B cell (primary cell): ENCODE measurements around the gene SMTN. TPM values are rescaled to one million over a fixed set of nuclear protein-coding genes. Genes with fewer than 3 reads are reported as not detected.

Experiments
- ATAC-seq: fragments of 200-7000 bp; cut with Tn5 transposase; one replicate; pipeline ENCODE4 v1.10.0; 2021; ENCODE audit warnings: low read depth, mild to moderate bottlenecking, moderate number of reproducible peaks, moderate library complexity
- CTCF ChIA-PET: fragments of 350-600 bp; sonication (Branson Sonifier 250); formaldehyde crosslinking; loops from one replicate; lab custom pipeline; 2021; ENCODE audit warnings: antibody characterized with exemption, inconsistent platforms; lab: Charles Lee
- POLR2A ChIA-PET: fragments of 350-600 bp; sonication (Branson Sonifier 250); formaldehyde crosslinking; loops from one replicate; lab custom pipeline; 2021; ENCODE audit warnings: antibody characterized with exemption; lab: Charles Lee
- DNase-seq: peaks from one replicate; pipeline ENCODE4 v3.0.0; 2013
- H2AFZ ChIP-seq: 2 replicates; pipeline ENCODE4 v1.6.1; 2012; ENCODE audit warnings: mild to moderate bottlenecking, low read depth, low read length; ENCODE audit not compliant: insufficient read depth, poor library complexity, severe bottlenecking
- H3K27ac ChIP-seq, 2 donors: 1 replicate in 1 of 2; 2 replicates in 1 of 2; pipeline ENCODE4 v1.5.1; 2012 to 2013; ENCODE audit warnings: low read length in 2 of 2, mild to moderate bottlenecking in 2 of 2, moderate library complexity in 1 of 2
- H3K27me3 ChIP-seq, 4 experiments: fragments of 200-600 bp in 1 of 4; sonication (generic) in 1 of 4; replicated peaks in 1 of 4; 1 replicate in 2 of 4; 2 replicates in 2 of 4; pipeline versions ENCODE4 v1.6.1 to v1.7.0; 2013 to 2016; ENCODE audit warnings: low read length in 3 of 4, mild to moderate bottlenecking in 2 of 4, mixed read lengths in 1 of 4, moderate library complexity in 1 of 4; ENCODE audit not compliant: insufficient read depth in 4 of 4, control insufficient read depth in 3 of 4; ENCODE audit errors: control extremely low read depth in 1 of 4
- H3K36me3 ChIP-seq, 2 experiments: replicated peaks in 1 of 2; 1 replicate in 1 of 2; 2 replicates in 1 of 2; pipeline versions ENCODE4 v1.6.1 to v1.7.1; 2013; ENCODE audit warnings: low read length in 1 of 2; ENCODE audit not compliant: insufficient read depth in 2 of 2, control insufficient read depth in 1 of 2; ENCODE audit errors: control extremely low read depth in 1 of 2, extremely low read depth in 1 of 2
- H3K4me1 ChIP-seq, 2 donors: fragments of 200-600 bp in 1 of 2; sonication (generic) in 1 of 2; 1 replicate in 1 of 2; 2 replicates in 1 of 2; pipeline versions ENCODE4 v1.5.1 to v1.6.1; 2013 to 2017; ENCODE audit warnings: low read length in 2 of 2; ENCODE audit not compliant: control insufficient read depth in 2 of 2, insufficient read depth in 2 of 2
- H3K4me2 ChIP-seq: replicated peaks from 2 replicates; pipeline ENCODE3; 2012; ENCODE audit warnings: mild to moderate bottlenecking, low read depth, low read length; ENCODE audit not compliant: poor library complexity, severe bottlenecking
- H3K4me3 ChIP-seq, 5 experiments: fragments of 200-600 bp in 1 of 5; sonication (generic) in 1 of 5; 1 replicate in 3 of 5; 2 replicates in 2 of 5; pipeline versions ENCODE4 v1.5.1 to v1.7.0; 2011 to 2016; ENCODE audit warnings: low read length in 4 of 5, mild to moderate bottlenecking in 4 of 5, low read depth in 2 of 5, control low read depth in 1 of 5, moderate library complexity in 1 of 5; ENCODE audit not compliant: insufficient read depth in 1 of 5; ENCODE audit errors: control extremely low read depth in 1 of 5, extremely low read depth in 1 of 5
- H3K79me2 ChIP-seq: fragments of 200-600 bp; sonication (generic); one replicate; pipeline ENCODE4 v1.6.0; 2016; ENCODE audit warnings: low read length; ENCODE audit not compliant: control insufficient read depth, insufficient read depth
- H3K9ac ChIP-seq: fragments of 200-600 bp; sonication (generic); 2 replicates; pipeline ENCODE4 v1.6.1; 2017; ENCODE audit warnings: mild to moderate bottlenecking, low read length, moderate library complexity
- H3K9me3 ChIP-seq, 3 donors: one replicate each; pipeline versions ENCODE4 v1.6.1 to v1.7.1; 2013; ENCODE audit warnings: low read length in 2 of 3; ENCODE audit not compliant: control insufficient read depth in 2 of 3, insufficient read depth in 1 of 3; ENCODE audit errors: control extremely low read depth in 1 of 3
- H4K20me1 ChIP-seq: 2 replicates; pipeline ENCODE4 v1.6.0; 2012; ENCODE audit warnings: mild to moderate bottlenecking, low read length; ENCODE audit not compliant: insufficient read depth, control insufficient read depth, poor library complexity, severe bottlenecking
- H3K27ac Mint-ChIP-seq: one replicate; pipeline ENCODE4 v1.8.0; 2021; ENCODE audit warnings: mixed read lengths
- H3K27me3 Mint-ChIP-seq: one replicate; pipeline ENCODE4 v1.8.0; 2021; ENCODE audit warnings: mixed read lengths
- H3K4me1 Mint-ChIP-seq: one replicate; pipeline ENCODE4 v1.8.0; 2021; ENCODE audit warnings: mixed read lengths
- H3K4me3 Mint-ChIP-seq: one replicate; pipeline ENCODE4 v1.8.0; 2021; ENCODE audit warnings: mixed read lengths
- H3K9me3 Mint-ChIP-seq: one replicate; pipeline ENCODE4 v1.8.0; 2022; ENCODE audit warnings: mixed read lengths; ENCODE audit not compliant: insufficient read depth
- CTCF ChIP-seq: fragments of 200-600 bp; IDR thresholded peaks from one replicate; pipeline ENCODE4 v1.8.0; 2022; ENCODE audit warnings: antibody characterized with exemption, mild to moderate bottlenecking
- EZH2 ChIP-seq: IDR thresholded peaks from 2 replicates; pipeline ENCODE4 v1.6.1; 2012; ENCODE audit warnings: borderline replicate concordance, low read depth, mild to moderate bottlenecking, moderate library complexity, low read length; ENCODE audit not compliant: insufficient read depth, poor library complexity, severe bottlenecking
- WGBS: methylation state at CpG from one replicate; pipeline ENCODE4 v1.1.5; 2013; ENCODE audit warnings: missing lambda C conversion rate; ENCODE audit not compliant: insufficient coverage; 5-methylcytosine and 5-hydroxymethylcytosine counted together
- intact Hi-C: fragments of 100-400 bp; cut with micrococcal nuclease; formaldehyde crosslinking; loops from one replicate; pipeline ENCODE4 v1.10.0; 2022
- polyA plus RNA-seq: library from polyadenylated mRNA; depleted of rRNA; stranded (reverse); fragments of >200 nt; gene quantifications from 2 replicates; pipeline ENCODE4 v1.2.3, GENCODE V29; 2012
- total RNA-seq, 2 donors: library from RNA; stranded (reverse); fragments of 120-200 nt in 1 of 2; gene quantifications; 1 replicate in 1 of 2; 2 replicates in 1 of 2; pipeline versions ENCODE4 v1.2.3 to v1.2.4, GENCODE V29; 2013 to 2022

SMTN gene
- total and polyA plus RNA-seq, 2 donors (not counting 1 experiment from before 2014, with no cell fraction given) = 4.0 to 7.0 TPM

- H3K79me2 ChIP-seq = no peaks in the 10 kb centered on the region
- H3K36me3 ChIP-seq = no peaks in the 10 kb centered on the region
- no peaks in the 10 kb centered on the region for H3K4me1 ChIP-seq
- no peak overlapping the region for H2AFZ ChIP-seq
- H3K9me3 Mint-ChIP-seq = no peaks in the 10 kb centered on the region
- no peak overlapping the region for H3K9ac ChIP-seq
- no peak for TF ChIP-seq EZH2
- no peak for TF ChIP-seq CTCF
- no peak overlapping the region for H3K27ac ChIP-seq
- POLR2A ChIA-PET = no interaction called here
- no peak for ATAC-seq
- H3K27me3 Mint-ChIP-seq = peaks cover 9% of the 10 kb centered on the region
- no peak overlapping the region for H3K4me3 Mint-ChIP-seq
- H3K9me3 ChIP-seq = peaks cover 1 to 10% (median 4%) of the 10 kb centered on the region in 3 donors
- no peak for DNase-seq
- no peaks in the 10 kb centered on the region for H3K4me1 Mint-ChIP-seq
- no peak overlapping the region for H3K27ac Mint-ChIP-seq
- H3K4me3 ChIP-seq = no peak overlapping the region
- intact Hi-C loops = no loop called here
- CTCF ChIA-PET = no interaction called here
- H4K20me1 ChIP-seq = no peaks in the 10 kb centered on the region
- H3K4me2 ChIP-seq = no peak overlapping the region
- H3K27me3 ChIP-seq = peaks cover 0 to 10% (median 0%) of the 10 kb centered on the region in 4 experiments
Observed at GRCh38 chr22:31144223-31144622, 63.1 kb downstream of the SMTN start.

GRCh38 chr22:31148488-31148887 is 67.4 kb downstream of the SMTN start:
- H3K27ac ChIP-seq = no peak overlapping the region
- TF ChIP-seq EZH2 = no peak
- TF ChIP-seq CTCF = no peak
- no peak overlapping the region for H3K4me2 ChIP-seq
- no peaks in the 10 kb centered on the region for H3K27me3 ChIP-seq
- no peaks in the 10 kb centered on the region for H3K36me3 ChIP-seq
- H3K79me2 ChIP-seq = no peaks in the 10 kb centered on the region
- Mint-ChIP-seq H3K4me1 (no peaks in the 10 kb centered on the region), H3K27me3 (peaks cover 14% of the 10 kb centered on the region), H3K9me3 (no peaks in the 10 kb centered on the region), H3K4me3 (no peak overlapping the region), H3K27ac (no peak overlapping the region)
- intact Hi-C loops = loop anchor here (2.0 to 5.0 kb wide), 3 partner anchors 42 to 201 kb away; partner anchors contain the start of gene SELENOM
- no peaks in the 10 kb centered on the region for H3K4me1 ChIP-seq
- H3K4me3 ChIP-seq = no peak overlapping the region
- DNase-seq (no peak), ATAC-seq (no peak)
- H3K9ac ChIP-seq = no peak overlapping the region
- ChIA-PET POLR2A (no interaction called here), CTCF (interaction anchor here (0.7 to 2.0 kb wide), 9 partner anchors 11 to 582 kb away, joined by 3 to 7 read pairs (median 4); no protein-coding TSS in a partner anchor)
- H3K9me3 ChIP-seq = peaks cover 1 to 10% (median 4%) of the 10 kb centered on the region in 3 donors
- no peak overlapping the region for H2AFZ ChIP-seq
- WGBS = no CpG with 5 or more reads among the region's 1 CpG
- H4K20me1 ChIP-seq = no peaks in the 10 kb centered on the region
